ENCODE measurements around the gene MRE11.

DNA sequence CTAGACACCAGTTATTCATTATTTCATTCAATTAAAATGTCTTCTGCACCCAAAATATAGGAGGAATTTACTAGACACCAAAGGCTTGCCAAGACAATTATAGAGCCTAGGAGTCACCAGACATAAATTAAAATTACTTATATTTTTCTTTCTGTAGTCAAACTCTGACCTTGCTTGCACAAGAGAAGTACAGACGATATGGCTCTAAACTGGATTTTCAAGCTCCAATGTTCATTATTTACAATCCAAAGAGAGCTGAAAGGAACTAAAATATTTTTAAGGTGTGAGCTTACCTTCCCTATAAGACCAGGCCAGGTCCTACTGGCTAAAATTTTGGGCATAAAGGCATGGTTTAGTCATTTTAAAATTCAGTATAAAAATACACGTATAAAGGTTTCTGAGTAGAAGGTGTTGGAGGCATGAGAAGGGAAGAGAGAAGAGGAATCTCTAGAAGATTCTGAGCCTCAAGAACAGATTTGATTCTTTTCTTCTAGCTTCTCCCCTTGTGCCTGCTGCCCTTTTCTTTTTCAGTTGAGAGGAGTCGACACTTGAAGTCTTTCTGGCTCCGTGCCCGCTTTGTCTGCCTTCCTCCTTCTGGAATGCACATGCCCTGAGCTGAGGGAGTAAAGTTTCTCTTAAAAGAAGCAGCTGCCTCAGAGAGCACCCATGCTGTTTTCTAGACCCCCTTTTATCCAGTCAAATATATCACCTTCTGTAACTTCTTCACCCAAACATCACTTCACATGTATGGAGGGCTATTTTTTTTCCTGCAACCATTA lies 32.1 kb upstream of the MRE11 start:
- TF ChIP-seq CEBPB (IDR thresholded peaks at IDR 0.05) (no peak), REST (IDR thresholded peaks at IDR 0.05) (no peak), POLR2A (IDR thresholded peaks at IDR 0.05; ENCODE audit: low read length) (no peak), KDM1A (IDR thresholded peaks at IDR 0.05; ENCODE audit: low read depth) (no peak), BHLHE40 (IDR thresholded peaks at IDR 0.05; ENCODE audit: low read depth, low read length) (no peak)
- TF ChIP-seq, protein P1, sequence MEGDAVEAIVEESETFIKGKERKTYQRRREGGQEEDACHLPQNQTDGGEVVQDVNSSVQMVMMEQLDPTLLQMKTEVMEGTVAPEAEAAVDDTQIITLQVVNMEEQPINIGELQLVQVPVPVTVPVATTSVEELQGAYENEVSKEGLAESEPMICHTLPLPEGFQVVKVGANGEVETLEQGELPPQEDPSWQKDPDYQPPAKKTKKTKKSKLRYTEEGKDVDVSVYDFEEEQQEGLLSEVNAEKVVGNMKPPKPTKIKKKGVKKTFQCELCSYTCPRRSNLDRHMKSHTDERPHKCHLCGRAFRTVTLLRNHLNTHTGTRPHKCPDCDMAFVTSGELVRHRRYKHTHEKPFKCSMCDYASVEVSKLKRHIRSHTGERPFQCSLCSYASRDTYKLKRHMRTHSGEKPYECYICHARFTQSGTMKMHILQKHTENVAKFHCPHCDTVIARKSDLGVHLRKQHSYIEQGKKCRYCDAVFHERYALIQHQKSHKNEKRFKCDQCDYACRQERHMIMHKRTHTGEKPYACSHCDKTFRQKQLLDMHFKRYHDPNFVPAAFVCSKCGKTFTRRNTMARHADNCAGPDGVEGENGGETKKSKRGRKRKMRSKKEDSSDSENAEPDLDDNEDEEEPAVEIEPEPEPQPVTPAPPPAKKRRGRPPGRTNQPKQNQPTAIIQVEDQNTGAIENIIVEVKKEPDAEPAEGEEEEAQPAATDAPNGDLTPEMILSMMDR (IDR thresholded peaks at IDR 0.05) = no peak

All from A549 (cell line).